ENCODE measurements around the gene FOXO1.
"Not testable (repeated sequence)": the region's sequence is repeated elsewhere in the genome, so short reads cannot be mapped to it uniquely, and the experiment has no call there.

FOXO1 gene

DNA sequence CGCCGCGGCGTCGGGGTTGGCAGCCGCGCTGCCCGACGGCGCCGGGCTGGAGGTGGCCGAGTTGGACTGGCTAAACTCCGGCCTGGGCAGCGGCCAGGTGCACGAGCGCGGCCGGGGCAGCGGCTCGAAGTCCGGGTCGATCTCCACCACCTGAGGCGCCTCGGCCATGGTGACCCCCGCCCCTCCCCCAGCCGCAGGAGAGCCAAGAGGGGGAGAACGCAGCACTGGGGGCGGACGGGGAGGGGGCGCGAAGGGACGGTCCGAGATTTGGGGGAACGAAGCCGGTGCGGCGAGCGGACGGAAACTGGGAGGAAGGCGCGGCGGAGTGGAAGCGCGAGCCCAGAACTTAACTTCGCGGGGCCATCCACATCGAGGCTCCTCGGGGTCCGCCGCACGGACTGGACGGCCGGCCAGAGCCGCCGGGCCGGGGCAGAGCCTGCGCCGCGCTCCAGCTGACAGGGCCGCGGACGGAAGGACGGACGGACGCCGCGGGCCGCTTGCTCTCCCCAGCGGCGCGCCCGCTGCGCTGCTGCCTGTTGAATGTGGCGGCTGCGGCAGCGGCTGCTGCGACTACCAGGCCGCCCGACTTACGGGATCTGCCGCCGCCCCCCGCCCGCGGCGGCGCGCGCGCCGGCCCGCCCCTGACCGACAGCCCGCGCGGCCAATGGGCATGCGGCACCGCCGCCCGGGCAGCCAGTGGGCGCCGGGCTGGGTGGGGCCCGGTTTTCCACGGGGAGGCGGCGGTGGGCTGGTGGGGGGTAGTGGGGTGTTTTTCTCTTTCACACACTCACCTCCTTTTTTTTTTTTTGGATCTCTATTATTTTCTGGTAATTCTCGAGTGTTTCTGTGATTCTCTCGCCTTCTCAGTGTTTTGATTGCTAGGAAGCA lies at the start of gene FOXO1:
Gene FOXO1, minus strand, starts transcription at position 597 of the 888 bp plus-strand sequence. Its CDS starts 429 bp downstream, at position 168.
- peak; percentile 89 for DNase-seq

DNA sequence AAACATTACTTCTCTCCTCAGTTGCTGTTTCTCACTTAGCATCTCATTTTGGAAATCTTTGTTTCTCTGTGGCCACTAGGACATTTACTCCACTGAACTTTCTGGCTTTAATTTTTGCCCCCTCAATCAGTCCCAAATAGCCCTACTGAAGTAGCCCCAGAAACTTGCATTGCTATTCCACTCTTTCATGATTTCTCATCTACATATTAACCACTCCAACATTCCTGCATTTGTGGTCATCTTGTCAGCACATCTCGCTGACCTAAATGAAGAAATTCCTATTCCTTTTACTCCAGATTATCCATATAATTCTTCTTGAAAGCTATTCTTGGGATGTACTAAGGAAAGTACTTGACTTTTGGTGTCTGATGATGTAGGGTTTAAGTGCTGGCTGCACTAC lies 48.0 kb upstream of the FOXO1 start:
- DNase-seq: not testable (repeated sequence)

DNA sequence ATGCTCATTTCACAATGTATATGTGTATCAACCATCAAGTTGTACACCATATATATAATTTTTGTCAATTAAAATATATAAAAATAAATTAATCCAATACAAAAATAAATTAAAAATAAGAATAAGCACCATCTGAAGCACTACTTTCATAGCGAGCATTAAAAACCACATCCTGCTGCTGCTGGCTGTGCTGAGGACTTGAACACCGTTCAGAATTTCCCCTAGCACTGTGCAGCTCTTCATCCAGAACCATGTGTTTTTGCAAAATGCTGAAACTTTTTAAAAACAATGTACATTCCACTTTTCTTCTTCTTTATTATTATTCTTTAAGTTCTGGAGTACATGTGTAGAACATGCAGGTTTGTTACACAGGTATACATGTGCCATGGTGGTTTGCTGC lies 40.0 kb upstream of the FOXO1 start:
- no peak for DNase-seq

DNA sequence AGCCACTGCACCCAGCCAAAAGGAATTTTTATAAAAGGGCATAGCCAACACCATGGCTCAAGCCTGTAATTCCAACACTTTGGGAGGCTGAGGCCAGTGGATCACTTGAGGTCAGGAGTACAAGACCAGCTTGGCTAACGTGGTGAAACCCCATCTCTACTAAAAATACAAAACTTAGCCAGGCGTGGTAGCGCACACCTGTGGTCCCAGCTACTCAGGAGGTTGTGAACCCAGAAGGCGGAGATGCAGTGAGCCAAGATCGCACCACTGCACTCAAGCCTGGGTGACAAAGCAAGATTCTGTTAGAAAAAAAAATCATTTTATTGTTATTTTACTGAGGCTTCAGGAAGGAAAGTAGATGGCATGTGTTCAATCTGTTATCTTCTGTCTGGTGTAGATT lies 31.3 kb upstream of the FOXO1 start:
- no peak for DNase-seq

DNA sequence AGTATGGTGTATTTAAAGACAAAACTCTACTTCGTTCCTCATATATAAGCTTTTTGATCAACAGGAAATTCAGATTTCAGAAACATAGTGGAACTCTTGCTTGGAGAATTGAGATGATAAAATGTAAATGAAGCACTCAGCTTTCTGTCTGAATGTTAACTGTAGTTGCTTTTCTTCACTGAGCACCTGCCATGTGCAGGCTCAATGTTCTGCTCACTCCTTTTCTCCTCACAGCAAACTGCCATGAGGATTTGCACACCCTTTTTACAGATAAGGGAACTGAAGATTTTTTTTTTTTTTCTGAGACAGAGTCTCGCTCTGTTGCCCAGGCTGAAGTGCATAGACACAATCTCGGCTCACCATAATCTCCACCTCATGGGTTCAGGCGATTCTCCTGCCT lies 28.0 kb upstream of the FOXO1 start:
- no peak for DNase-seq

DNA sequence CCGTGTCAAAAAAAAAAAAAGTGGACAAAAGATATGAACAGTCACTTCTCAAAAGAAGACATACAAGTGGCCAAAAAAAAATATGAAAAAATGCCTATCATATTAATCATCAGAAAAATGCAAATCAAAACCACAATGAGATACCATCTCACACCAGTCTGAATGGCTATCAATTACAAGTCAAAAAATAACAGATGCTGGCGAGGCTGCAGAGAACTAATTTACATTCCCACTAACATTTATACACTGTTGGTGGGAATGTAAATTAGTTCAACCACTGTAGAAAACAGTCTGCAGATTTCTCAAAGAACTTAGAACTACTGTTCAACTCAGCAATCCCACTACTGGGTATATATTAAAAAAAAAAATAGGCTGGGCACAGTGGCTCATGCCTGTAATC lies 26.5 kb upstream of the FOXO1 start:
- DNase-seq: no peak

DNA sequence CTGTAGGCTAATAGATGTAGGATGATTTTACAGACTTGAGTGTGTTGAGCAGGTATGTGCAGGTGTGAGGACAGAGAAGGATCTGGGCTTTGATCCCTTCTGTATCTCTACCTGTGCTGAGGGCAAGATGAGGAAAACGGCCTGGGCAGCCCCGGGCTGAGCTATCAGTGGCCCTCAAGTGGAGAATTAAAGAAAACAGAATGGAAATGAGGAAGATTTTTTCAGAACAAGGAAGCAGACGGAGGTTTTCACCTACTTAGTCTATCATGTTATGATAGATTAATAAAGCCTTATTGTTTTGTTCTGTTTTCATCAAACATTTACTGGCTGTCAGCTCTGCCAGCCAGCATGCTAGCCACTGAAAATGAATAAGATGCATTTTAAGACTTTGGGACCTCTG lies 22.3 kb upstream of the FOXO1 start:
- no peak for DNase-seq

- no peak for DNase-seq
Measured at GRCh38 chr13:40682449-40683240, 16.2 kb upstream of the FOXO1 start.

- no peak for DNase-seq
Measured at GRCh38 chr13:40681341-40682146, 15.1 kb upstream of the FOXO1 start.

DNA sequence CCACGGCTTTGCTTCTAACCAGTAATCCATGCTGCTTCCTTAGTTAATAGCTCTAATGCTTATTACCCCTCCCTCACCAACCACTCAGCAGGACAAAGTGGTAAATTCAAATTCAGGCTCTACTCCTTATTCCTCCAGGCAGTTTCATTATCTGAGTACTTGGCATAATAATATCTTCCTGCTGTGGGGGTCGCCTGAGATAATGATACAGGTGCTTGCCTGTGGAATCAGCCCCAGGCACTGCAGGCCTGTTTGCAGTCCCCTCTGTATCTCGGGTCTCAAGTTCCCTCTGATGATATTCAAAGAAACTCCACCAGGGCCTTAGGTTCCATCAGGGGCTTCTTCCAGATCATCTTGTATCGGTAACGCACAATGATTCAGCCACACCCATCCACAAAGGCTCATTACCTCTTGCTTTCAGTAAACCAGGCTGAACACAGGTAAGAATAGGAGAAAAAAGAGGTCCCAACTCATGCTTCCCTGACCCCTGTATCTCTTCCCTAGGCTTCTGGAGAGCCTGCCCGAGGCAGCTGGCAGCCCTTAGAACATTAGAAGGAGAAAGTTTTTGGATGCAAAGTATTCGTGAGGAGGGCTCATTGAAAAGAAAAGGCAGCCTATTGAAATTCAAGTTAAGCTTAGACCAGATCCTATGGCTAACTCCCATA lies 14.3 kb upstream of the FOXO1 start:
- no peak for DNase-seq

GRCh38 chr13:40679480-40679985 lies 13.1 kb upstream of the FOXO1 start:
- DNase-seq: no peak

- DNase-seq: no peak
Measured at GRCh38 chr13:40677064-40677463, 10.6 kb upstream of the FOXO1 start.

DNA sequence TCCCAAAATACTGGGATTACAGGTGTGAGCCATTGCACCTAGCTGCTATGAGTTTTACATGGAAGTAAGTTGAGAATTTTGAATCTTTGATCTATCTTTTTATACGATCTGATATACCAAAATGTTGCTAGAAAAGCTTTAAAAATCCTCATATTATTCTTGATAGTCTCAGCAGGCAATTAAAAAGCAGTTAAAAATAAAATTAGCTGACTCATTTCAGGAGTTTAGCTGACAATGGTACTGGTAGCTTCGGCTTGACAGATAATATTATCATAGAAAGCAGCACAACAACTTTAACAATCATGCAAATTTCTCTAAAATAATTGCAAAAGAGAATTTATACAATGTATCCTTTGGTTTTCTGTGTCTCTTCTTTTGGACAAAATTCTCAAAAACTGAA lies 9.6 kb upstream of the FOXO1 start:
- DNase-seq: no peak

GRCh38 chr13:40673414-40673813 lies 7.0 kb upstream of the FOXO1 start:
- DNase-seq: no peak

GRCh38 chr13:40672765-40673397 lies 6.4 kb upstream of the FOXO1 start:
- DNase-seq: no peak

DNA sequence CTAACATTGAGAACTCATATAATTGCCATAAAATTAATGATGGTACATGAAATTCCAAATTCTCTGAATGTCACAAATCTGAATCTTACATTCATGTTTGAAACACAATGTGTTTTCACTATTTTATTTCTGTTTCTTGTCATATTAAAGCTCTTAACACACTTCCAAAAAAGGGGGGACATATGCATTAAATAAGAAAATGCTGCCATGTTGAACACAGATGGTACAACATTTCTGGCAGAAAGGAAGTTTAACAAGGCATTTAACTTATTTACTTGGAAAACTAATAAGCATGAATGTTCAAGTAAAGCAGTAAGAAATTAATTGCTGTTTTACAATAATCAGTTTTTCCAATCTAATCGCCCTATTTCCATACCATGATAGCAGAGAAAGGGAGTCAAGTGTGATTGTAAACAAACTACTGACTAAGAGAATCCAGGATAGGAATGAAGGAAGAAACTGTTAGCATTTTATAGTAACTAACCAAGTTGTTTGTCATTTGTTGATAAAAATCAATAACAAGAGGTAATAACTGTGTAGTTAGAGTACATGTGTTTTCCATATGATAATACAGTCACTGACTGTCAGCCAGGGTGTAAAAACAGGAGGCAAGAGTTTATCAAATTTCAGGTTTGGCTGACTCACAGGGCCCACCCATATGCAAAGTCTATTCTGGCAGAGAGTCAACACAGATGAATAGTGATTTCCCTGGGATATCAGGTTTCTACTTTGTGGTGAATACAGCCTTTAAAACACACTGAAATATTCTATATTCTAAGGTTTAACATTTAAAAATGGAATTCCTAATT lies 5.7 kb upstream of the FOXO1 start:
- DNase-seq: peak in 1 of 2 donors; percentile 33

- DNase-seq: no peak
Measured at GRCh38 chr13:40670307-40670706, 3.9 kb upstream of the FOXO1 start.

GRCh38 chr13:40668335-40668734 lies 1.9 kb upstream of the FOXO1 start:
- DNase-seq: peak; percentile 33 to 39

GRCh38 chr13:40667622-40667978 lies 1.2 kb upstream of the FOXO1 start:
- DNase-seq: peak in 1 of 2 donors; percentile 30

- DNase-seq: peak; percentile 42 to 52
Measured at GRCh38 chr13:40666933-40667621, 636 bp upstream of the FOXO1 start.
